GM19463 (cell line): Measurements from ENCODE around the gene VGLL1.

ENCODE experiments used
- ATAC-seq: cut with Tn5 transposase; IDR thresholded peaks from one replicate; pipeline ENCODE4 v1.9.1; 2021; ENCODE audit warnings: mild to moderate bottlenecking, moderate library complexity; ENCODE audit not compliant: unreplicated experiment

The VGLL1 gene

GRCh38 chrX:136551410-136551809 is 19.4 kb downstream of the VGLL1 start:
- no peak for ATAC-seq

DNA sequence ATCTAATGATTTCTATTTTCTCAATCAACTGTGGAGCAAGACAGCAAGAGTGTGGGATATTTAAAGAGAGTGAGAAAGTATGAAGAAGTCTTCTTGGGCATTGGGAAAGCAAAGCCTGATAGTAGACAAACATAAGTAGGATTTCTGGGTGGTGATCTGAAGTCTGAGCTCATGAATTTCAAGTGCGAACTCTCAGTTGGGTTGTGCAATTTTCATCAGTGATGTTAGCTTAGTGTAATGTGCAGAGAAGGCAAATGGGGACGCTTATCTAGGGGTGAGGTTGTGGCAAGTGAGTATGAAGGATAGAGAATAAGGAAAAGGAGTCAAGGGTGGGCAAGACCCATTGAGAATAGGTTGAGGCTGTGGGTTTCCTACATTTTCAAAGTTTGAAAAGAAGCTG is 23.7 kb downstream of the VGLL1 start:
- ATAC-seq = no peak

DNA sequence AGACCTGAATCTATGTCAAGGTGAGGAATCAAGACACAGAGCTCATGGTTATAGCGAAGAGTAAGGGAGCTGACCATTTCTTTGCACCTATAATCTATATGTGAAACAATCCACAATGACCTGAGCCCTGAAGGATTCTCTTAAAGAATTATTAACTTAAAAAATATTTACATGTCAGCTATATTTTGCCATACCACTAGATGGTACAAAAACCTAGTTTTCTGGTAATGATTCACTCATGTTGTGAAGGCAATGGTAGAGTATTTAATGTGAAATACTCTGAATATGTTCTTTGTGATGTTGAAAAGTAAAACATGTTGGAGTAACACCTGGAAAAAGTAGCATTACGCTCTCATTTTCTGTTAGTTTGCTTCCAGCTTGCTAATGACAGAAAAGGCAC is 40.0 kb downstream of the VGLL1 start:
- ATAC-seq = peak; percentile 73

DNA sequence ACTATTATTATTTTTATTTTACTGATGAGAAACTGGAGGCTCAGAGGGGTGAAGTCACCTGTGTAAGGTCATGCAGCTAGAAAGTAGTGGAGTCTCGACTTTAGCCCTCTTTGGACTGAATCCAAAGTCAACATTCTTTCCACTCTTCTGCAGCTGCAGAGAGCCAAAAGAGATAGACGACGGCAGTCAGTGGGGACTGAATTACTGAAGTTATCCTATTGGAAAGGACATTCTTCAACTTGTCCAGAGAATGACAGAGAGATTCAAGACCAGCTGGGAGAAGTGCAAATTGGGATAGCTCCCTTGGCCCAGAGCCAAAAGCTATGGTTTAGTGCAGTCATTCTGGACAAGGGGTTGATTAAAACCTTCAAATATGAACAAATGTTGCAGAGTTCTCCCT is 42.5 kb downstream of the VGLL1 start:
- no peak for ATAC-seq

DNA sequence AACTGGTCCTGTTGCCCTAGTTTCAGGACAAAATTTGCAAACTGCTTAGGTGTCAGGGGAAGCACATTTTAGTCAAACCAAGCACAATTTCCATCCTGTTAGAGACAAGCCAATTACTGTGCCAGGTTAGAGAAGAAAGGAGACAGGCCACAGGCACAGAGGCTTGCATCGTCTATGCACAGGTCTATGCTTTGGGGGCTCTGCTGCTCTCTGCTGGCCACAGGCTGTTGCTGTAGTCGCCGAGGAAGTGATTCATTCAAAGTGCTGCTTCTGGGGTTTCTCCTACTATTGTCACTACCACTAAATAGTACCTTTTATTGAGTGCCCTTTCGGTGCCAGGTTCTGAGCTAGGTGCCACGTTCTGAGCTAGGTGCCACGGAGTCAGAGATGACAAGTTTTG is 45.5 kb downstream of the VGLL1 start:
- peak; percentile 97 for ATAC-seq

- ATAC-seq = no peak
Measured at GRCh38 chrX:136580316-136580715, 48.3 kb downstream of the VGLL1 start.

GRCh38 chrX:136582624-136583023 is 50.6 kb downstream of the VGLL1 start:
- ATAC-seq = no peak

DNA sequence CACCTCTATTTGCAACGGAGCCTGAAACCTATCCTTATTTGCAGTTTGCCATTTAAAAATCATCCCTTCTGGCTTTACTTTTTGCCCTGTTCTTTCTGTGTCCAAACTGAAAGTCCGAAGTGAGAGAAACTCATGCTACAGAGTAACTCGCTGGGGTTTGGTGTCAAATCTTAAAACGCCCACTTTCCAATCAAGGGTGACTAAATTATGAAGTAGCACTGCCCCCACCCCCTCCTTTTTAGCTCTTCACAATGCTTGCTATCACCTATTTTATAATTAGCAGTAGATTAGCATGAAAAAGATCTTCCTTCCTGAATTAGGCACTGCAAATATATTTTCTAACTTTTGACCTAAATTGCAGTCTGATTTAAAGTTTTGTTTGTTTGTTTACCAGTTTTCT is 52.5 kb downstream of the VGLL1 start:
- peak; percentile 41 for ATAC-seq

- no peak for ATAC-seq
Measured at GRCh38 chrX:136585262-136585661, 53.2 kb downstream of the VGLL1 start.

DNA sequence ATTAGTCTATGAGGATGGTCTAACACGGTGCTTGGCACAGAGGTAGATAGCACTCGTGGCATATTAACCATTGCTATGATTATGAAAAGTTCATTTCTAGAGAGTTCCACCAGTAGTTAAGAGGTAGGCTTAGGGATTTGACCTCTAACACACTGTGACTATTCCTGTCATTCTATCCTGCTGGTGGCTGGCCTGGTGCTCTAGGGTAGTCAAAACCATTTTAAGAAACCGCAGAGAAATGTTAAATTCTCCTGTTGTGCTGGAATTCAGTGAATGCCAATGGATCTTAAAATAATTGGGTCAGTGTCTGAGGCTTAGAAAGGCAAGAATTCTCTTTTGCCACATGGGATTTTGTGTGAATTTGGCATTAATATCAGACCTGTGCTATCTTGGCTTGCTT is 53.9 kb downstream of the VGLL1 start:
- ATAC-seq = no peak

- peak; percentile 35 for ATAC-seq
Measured at GRCh38 chrX:136586386-136586785, 54.4 kb downstream of the VGLL1 start.

GRCh38 chrX:136587532-136587931 is 55.5 kb downstream of the VGLL1 start:
- ATAC-seq = no peak

DNA sequence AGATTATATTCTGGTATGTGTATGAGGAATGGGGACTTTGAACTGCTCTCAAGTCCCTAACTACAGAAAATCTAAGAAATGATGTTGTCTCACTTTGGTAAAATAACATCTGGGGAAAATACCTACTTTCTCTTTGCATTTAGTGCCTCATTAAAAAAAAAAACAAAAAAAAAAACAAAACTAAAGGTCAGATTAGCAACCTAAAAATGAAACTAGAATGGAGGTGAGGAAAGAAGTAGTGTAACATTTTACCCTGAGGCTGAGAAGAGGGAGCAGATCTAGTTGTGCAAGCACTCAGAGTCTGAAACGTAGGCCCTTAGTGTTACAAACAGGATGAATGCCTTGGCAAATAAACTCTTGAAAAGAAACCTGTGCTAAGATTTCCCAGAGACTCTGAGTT is 56.0 kb downstream of the VGLL1 start:
- peak; percentile 43 for ATAC-seq

DNA sequence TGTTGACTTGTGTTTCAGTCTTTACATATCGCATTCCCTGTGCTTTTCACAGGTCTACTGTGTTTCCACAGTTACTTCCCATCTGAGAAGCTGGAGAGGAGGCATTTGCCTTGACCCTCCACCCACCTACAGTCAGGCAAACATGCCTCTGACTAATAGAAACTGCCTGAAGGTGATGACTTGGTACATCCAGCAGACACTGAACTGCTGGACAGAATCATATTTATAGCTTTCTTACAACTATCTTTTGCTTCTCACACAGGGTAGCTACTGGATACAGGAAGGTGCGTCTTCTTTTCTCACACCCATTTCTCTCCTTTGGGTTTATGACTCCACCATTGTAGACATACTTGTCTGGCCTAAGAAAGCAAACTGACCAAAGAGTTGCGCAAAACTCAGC is 58.0 kb downstream of the VGLL1 start:
- no peak for ATAC-seq

DNA sequence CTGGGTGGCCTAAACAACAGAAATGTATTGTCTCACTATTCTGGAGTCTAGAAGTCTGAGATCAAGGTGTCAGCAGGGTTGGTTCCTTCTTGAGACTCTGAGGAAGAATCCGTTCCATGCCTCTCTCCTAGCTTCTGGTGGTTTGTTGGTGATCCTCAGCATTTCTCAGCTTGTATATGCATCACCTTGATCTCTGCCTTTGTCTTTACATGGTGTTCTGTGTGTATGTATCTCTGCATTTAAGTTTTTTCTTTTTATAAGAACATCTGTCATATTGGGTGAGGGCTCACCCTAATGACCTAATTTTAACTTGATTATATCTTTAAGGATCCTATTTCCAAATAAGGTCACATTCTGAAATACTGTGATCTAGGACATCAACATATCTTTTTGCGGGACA is 65.3 kb downstream of the VGLL1 start:
- ATAC-seq = no peak

DNA sequence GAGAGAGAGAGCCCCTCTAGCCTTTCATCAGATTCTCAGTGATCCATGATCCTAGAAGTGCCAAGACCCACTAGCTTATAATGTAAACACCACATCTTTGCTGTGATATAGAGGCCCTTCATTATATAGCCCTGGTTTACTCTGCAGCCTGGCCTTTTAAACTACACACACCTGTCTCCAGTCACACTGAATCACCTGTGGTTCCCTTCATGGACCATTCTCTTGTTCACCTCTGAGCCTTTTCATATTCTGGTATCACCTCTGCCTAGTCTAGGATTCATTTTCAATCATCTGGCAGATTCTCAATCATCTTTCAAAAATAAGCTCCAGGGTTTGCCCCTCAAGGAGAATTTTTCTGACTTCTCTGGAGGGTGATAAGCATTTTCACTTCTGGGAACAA is 65.9 kb downstream of the VGLL1 start:
- no peak for ATAC-seq

DNA sequence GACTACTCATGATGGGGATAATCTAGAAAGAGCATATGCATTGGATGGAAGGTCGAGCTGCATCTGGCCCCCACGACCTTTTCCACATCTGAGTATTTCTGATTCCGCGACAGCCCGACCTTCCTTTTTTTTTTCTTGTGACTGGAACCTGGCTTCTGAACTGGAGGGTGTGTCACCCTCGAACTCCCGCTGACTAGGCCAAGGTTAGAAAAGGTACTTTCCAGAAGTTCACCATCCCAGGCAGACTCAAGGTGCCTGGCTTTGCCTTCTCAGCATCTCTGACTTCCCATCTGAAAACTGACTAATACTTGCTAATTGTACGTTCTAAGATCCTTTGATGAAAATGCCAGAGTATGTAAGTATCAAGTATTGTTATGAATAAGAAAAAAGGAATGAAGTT is 66.6 kb downstream of the VGLL1 start:
- no peak for ATAC-seq

GRCh38 chrX:136600059-136600458 is 68.0 kb downstream of the VGLL1 start:
- ATAC-seq = no peak
